NCI-H526 (cell line): ENCODE measurements around the gene EIF1AX.
A peak's percentile ranks its signal among the peaks of the same experiment; 100 is the strongest.
"Not testable (repeated sequence)": the region's sequence is repeated elsewhere in the genome, so short reads cannot be mapped to it uniquely, and the experiment has no call there.

Experiments used
- DNase-seq, 2 experiments: peaks; one replicate each; lab custom pipeline; 2025; lab: John Stamatoyannopoulos, UW

Gene EIF1AX

DNA sequence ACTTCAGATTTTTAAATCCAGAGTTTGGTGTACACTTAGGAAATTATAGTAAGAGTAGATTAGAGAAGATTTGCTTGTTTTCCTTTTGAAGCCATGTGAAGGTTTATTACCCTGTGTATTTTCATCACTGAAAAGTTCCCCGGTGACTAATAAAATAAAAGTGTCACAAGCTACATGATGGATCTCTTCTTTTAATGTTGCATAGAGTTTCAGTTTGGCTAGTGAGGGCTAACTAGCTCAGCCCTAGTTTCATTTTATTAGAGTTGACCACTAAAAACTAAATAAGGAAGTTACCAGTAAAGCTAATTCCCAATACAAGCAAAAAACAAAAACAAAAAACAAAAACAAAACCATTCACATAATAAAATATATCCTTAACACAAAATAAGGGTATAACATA, 14.8 kb downstream of the EIF1AX start:
- DNase-seq: not testable (repeated sequence)

DNA sequence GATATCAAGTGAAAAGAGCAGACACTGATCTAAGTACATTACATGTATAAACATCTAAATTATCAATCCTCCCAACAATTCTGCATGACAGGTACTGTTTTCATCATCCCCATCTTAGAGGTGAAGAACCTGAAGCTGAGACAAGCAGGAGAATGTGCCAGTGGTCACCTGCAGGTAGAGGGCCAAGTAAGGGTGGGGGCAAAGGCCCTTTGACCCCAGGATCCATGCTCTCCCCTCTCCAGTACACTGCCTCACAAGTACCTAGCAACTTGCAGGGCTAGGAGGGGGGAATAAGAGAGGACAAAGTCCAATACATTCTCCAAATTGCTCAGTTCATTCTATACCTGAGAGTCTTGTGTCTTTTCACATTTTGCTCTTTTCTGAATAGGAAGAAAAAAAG, 16.7 kb downstream of the EIF1AX start:
- DNase-seq: no peak

DNA sequence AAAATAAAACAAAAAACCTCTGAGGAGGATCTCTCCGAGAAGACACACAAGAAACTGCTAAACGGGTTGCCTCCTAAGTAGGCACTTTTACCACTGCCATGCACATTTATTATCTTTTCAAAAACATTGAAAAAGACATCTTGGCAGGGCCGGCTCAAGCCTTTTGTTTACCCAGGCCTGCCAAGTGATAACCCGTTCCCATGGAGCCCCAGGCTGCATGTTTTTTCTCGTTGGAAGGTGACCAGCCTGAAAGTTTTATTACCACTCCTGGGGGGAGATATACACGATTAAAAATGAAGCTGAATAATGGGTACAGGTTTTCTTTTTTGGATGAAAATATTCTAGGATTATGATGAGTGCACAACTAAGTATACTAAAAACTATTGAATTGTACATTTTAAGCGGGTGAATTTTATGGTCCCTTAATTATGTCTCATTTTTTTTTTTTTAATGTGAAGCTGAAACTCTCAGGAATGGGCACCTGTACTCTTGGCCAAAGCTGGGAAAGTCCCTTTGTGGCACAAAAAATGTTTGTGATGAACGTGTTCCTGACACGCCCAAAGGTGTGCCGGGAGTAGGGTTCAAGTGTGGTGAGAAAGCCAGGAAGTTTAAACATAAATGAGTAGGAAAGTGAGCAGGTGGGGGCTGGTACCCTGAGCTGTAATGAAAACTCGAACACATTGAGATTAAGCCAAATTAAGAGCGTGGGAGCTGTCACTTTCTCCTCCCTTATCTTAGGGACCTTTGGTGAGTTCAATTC, 23.4 kb downstream of the EIF1AX start:
- DNase-seq: peak in 1 of 2 experiments; percentile 12

DNA sequence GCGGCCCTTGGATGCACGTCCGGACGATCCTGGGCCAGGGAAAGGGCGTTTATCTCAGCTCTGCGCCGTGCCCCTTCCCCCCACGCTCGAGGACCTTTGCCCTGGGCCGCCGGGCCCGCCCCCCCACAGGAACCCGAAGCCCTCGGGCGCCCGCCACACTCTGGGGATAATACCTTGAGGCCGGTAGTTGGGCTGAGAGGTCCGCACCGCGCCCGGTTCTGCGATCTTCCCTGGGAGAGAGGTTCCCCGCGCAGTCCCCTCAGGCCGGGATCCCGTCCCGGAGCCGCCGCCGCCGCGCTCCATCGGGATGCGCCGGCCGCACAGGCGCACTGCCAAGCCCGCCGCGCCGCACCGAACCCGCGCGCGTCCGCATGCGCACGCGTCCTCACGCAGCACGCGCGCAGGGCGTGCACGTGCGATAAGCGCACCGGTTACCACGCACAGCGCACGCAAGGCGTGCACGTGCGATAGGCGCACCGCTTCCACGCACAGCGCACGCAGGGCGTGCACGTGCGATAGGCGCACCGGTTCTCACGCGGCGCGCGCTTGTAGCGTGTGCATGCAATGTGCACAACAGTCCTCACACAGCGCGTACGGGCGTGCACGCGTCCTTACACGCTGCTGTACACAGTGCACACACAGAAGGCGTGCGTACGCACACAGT, 24.9 kb downstream of the EIF1AX start, which contains the start of gene MAP7D2:
MAP7D2 (minus strand) TSS at position 331 of the 664 bp plus-strand sequence; CDS start at position 303, 28 bp downstream.
- peak; percentile 44 to 86 for DNase-seq

DNA sequence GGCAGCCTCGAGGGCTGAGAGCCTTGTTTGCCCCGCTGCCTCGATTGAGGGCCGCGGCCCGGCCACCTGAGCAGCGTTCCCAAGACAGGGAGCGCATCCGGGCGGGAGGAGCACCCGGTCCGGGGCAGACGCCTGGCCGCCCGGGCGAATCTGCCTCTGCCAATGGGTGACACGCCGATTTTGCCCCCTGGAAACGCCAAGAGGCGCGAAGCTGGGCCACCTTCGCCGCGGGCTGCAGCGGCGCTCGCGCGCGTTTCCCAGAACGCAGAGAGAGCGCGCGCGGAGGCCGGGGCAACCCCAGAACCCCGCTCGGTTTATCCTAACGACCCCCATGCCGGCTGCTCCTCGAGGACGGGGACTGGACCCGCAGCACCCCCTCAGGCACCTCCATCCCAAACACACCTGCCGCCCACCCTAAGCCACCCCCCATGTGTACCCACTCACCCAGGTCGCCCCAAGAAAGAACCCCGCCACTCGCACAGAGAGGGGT, 25.5 kb downstream of the EIF1AX start:
- DNase-seq: peak; percentile 34 to 65

DNA sequence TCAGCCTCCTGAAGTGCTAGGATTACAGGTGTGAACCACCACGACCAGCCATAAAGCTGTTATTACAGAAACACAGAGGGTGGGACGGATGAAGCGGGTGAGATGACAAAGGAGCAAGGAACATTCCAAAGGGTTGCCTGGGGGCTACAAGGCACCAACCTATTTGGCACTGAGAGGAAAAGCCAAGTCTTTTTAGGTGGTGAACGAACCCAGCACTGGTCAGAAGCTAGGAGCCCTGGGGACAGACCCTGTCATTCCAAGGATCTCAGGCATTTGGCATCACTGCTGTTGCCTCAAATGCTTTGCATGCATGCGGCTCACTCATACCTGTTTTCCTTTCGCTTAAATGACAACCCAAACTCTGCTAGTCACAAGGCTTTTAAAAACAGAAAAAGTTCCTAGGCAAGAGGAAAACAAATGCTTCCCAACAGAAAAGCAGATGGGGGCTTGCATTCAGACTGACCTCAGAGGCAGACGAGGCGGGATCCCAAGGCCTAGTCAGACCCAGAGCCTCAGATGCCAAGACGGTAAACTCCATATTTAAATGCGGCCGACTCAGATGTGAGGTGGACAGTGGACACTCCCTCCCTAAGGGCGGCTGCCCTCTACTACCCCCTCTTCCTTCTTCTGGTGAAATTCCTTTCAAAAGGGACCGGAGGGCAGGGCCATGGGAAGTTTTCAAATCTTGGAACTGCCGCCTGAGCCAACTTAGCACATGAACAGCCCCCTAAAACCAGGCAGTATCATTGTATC, 29.4 kb downstream of the EIF1AX start:
- DNase-seq: no peak

DNA sequence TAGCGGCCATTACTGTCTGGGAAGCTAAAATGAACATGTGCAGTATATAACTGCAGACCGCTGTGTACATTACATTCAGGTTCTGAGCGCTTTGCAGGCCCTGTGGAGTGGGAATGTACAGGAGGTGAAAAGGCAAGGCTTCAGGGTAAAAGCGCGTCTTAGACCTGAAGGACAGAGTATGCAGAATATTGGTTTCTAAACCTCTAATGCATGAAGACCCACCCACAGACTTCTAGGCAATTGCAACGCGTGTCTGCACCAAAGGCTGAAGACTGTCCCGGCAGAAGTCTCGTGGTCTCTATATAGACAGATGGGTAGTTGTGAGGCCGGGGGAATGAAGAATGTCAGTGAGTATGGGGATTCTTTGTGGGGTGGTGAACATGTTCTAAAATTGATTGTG, 30.4 kb downstream of the EIF1AX start:
- DNase-seq: no peak

DNA sequence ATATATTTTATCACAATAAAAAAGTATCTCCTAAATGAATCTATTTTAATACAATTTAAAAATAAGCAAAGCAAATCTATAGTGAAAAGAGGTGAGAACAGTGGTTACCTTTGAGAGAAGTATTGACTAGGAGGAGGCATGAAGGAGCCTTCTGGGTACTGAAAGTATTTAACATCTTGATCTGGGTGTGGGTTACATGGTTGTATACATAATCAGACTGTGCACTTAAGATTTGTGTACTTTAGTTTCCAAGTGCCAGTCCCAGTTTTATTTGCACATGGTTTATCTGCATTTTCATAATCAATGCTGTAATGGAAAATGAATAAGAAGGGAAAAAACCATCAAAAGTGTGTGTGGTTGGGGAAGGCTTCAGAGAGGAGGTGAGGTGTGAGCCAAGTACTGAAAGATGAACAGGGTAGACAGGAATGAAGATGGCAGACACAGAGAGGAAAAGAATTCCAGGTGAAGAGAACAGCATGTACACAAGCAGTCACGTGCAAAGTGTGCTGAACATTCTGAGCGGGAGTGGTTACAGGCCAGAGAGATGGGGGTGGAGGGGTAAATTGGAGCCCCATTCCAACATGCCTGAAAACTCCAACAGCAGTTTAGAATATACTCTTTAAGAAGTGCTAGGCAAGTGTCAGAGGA, 39.6 kb downstream of the EIF1AX start:
- no peak for DNase-seq

DNA sequence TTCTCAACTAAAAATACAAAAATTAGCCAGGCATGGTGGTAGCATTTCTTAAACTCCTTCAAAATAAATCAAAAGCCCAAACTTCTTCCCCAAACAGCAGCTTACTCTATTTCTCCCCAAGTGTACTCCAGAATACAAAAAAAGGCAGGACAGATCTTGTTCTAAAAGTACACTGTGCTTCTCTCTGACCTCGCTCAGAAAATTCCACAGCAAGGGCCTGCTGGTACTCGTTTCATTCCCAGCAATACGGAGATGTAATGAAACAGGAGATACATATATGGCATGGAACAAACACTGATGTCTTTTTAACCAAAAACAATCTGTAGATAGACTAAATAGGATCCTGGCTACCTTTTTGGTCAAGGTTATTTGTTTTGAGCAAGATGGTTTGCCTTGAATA, 50.1 kb downstream of the EIF1AX start:
- DNase-seq: no peak

DNA sequence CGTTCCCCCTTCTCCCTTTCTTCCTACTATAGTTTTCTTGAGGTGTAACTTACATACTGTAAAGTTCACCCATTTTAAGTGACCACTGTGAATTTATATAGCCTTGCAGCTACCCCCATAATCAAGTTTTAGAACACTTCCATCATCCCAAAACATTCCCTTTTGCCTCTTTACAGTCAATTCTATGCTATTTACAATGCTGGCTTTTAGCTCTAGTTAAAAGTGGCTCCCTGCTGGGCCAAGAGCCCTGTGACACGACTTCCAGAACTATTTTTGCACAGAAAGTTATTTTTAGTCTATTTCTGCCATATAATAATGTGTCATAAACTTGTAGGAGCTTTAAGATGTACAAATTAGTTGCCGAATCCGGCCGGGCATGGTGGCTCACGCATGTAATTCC, 51.8 kb downstream of the EIF1AX start:
- no peak for DNase-seq

DNA sequence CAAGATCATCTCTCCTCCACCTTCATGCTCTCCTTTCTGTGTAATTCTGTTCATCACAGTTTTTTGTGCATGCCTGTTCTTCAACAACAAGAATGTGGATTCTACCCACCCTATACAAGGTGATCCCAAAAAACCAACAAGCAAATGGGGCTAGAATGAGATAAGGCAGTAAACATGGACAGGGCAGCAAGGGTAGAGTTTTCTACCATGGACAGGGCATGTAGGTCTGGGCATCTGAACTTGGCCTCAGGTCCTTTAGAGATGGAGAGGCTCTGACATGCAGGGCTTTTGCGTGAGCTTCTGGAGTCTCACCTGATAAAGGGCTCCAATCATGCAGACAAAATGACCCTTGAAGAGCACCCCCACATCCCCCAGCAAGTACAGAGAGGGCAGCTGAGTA, 61.4 kb downstream of the EIF1AX start:
- no peak for DNase-seq
